Mesendoderm (in vitro differentiated cells): ENCODE measurements around the gene MORN5.

ENCODE experiments used
- DNase-seq: peaks from one replicate; pipeline ENCODE4 v3.0.0; 2013
- H2AK5ac ChIP-seq: 2 replicates; pipeline ENCODE4 v1.6.1; 2013; ENCODE audit warnings: low read length, inconsistent platforms
- H2BK120ac ChIP-seq: 2 replicates; pipeline ENCODE4 v1.6.1; 2013; ENCODE audit warnings: low read depth, mild to moderate bottlenecking, low read length, moderate library complexity, mixed read lengths
- H2BK15ac ChIP-seq: replicated peaks from 2 replicates; pipeline ENCODE4 v1.6.1; 2013; ENCODE audit warnings: low read depth, mild to moderate bottlenecking, moderate library complexity
- H2BK5ac ChIP-seq: 2 replicates; pipeline ENCODE4 v1.6.1; 2013; ENCODE audit warnings: low read length, inconsistent platforms
- H3K18ac ChIP-seq: 2 replicates; pipeline ENCODE4 v1.6.1; 2013; ENCODE audit warnings: mild to moderate bottlenecking, low read length, mixed read lengths
- H3K23ac ChIP-seq: one replicate; pipeline ENCODE4 v1.6.1; 2013; ENCODE audit warnings: low read length
- H3K27ac ChIP-seq: 2 replicates; pipeline ENCODE4 v1.5.1; 2013; ENCODE audit warnings: low read depth, mild to moderate bottlenecking, inconsistent platforms, low read length, moderate library complexity
- H3K27me3 ChIP-seq: 2 replicates; pipeline ENCODE4 v1.6.1; 2013; ENCODE audit warnings: low read length, control low read depth, mild to moderate bottlenecking, inconsistent platforms; ENCODE audit not compliant: insufficient read depth, poor library complexity
- H3K36me3 ChIP-seq: 2 replicates; pipeline ENCODE4 v1.6.1; 2013; ENCODE audit warnings: low read length, inconsistent platforms; ENCODE audit not compliant: control insufficient read depth, insufficient read depth
- H3K4ac ChIP-seq: one replicate; pipeline ENCODE4 v1.6.1; 2013; ENCODE audit warnings: low read depth, mild to moderate bottlenecking, low read length, moderate library complexity
- H3K4me1 ChIP-seq: 2 replicates; pipeline ENCODE4 v1.6.1; 2013; ENCODE audit warnings: low read depth, low read length, inconsistent platforms; ENCODE audit not compliant: control insufficient read depth
- H3K4me2 ChIP-seq: 2 replicates; pipeline ENCODE4 v1.6.1; 2013; ENCODE audit warnings: low read length
- H3K4me3 ChIP-seq: 2 replicates; pipeline ENCODE4 v1.5.1; 2013; ENCODE audit warnings: mild to moderate bottlenecking, low read length
- H3K56ac ChIP-seq: one replicate; pipeline ENCODE4 v1.6.1; 2013; ENCODE audit warnings: low read length
- H3K79me1 ChIP-seq: 2 replicates; pipeline ENCODE4 v1.6.1; 2013; ENCODE audit warnings: low read length, inconsistent platforms
- H3K79me2 ChIP-seq: 2 replicates; pipeline ENCODE4 v1.6.1; 2013; ENCODE audit warnings: mild to moderate bottlenecking, low read length; ENCODE audit not compliant: control insufficient read depth, insufficient read depth
- H3K9ac ChIP-seq: 2 replicates; pipeline ENCODE4 v1.6.1; 2013; ENCODE audit warnings: low read length, inconsistent platforms
- H4K5ac ChIP-seq: one replicate; pipeline ENCODE4 v1.6.1; 2013; ENCODE audit warnings: low read length
- H4K8ac ChIP-seq: one replicate; pipeline ENCODE4 v1.6.1; 2013; ENCODE audit warnings: low read depth, mild to moderate bottlenecking, control low read depth, low read length, moderate library complexity
- WGBS: extraction: QIAGEN DNeasy Blood & Tissue Kit; methylation state at CpG from one replicate; pipeline ENCODE4 v1.1.7; 2013; ENCODE audit warnings: low lambda C conversion rate, missing lambda C conversion rate; ENCODE audit not compliant: insufficient coverage; ENCODE audit errors: extremely low coverage; 5-methylcytosine and 5-hydroxymethylcytosine counted together

Gene MORN5

DNA sequence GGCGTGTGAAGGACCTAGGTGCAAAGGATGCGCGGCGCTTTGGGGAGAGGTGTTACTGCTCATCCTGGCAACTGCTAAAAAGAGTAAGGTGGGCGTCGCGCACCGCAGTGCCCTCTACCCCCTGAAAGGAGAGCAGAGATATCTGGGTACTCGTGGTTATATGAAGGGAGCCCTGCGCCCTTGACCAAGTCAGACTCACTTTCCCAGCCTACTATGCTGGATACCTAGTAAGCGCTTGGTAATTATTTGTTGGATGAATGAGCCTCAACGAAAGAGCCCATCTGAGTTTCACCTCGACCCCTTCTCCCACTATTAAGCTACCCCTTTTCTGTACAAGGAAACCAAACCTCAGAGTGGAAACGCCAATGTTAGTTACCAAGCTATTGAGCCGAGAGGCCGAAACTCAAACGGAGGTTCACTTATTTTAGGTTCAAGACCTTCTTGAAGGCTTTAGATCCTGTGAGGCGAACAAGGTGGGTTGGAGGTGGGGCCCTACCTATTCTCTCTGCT is 61.0 kb downstream of the MORN5 start:
- H2BK15ac ChIP-seq, result no peak overlapping the region
- no peak overlapping the region for H3K18ac ChIP-seq
- H2AK5ac ChIP-seq, result no peak overlapping the region
- H3K4me1 ChIP-seq, result no peaks in the 10 kb centered on the region
- H3K79me2 ChIP-seq, result no peaks in the 10 kb centered on the region
- peaks cover 91% of the 10 kb centered on the region for H3K27me3 ChIP-seq
- no peak overlapping the region for H3K23ac ChIP-seq
- no peaks in the 10 kb centered on the region for H3K36me3 ChIP-seq
- no peak overlapping the region for H3K27ac ChIP-seq
- WGBS, result no CpG with 5 or more reads among the region's 18 CpGs
- no peak overlapping the region for H3K9ac ChIP-seq
- no peak overlapping the region for H3K4me3 ChIP-seq
- H4K5ac ChIP-seq, result no peak overlapping the region
- DNase-seq, result peak; percentile 13
- H4K8ac ChIP-seq, result no peak overlapping the region
- no peak overlapping the region for H3K56ac ChIP-seq
- no peak overlapping the region for H2BK5ac ChIP-seq
- H3K79me1 ChIP-seq, result no peaks in the 10 kb centered on the region
- no peak overlapping the region for H3K4ac ChIP-seq
- no peak overlapping the region for H2BK120ac ChIP-seq
- no peak overlapping the region for H3K4me2 ChIP-seq

DNA sequence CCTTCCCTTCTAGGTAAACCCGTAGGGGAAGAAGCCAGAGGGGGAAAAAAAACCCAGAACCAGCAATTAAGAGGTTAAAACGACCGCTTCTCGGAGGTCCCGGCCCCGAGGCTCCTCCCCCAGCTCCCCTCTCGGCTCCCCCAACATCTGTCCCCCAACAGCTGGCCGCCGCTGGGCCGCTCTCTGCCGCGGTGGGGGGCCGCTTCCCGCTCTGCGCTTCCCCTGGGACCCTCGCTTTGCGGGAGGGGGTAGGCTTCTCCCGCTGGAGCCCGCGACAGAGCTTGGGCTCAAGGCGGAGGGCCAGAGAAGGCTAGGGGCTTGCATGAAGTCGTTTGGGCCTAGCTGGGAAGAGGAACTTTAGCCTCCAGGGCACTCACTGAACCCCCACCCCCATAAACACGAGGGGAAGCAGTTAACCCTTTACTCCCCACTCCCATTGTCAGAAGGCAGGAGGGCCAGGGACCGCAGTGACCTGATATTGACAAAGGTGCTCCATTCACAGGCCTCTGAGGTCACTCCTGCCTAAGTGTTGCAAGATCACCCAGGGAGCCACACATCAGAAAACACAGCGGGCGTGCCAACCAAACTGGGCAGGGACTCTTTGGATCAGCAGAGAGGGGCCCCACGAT is 61.6 kb downstream of the MORN5 start:
- Histone ChIP-seq H3K4ac (no peak overlapping the region), H3K4me3 (no peak overlapping the region), H2BK15ac (no peak overlapping the region), H3K79me1 (no peaks in the 10 kb centered on the region), H3K27me3 (peaks cover 91% of the 10 kb centered on the region), H3K56ac (no peak overlapping the region), H2AK5ac (no peak overlapping the region), H2BK5ac (no peak overlapping the region), H3K79me2 (no peaks in the 10 kb centered on the region), H4K5ac (no peak overlapping the region), H3K4me2 (peak overlapping the region; percentile 33), H3K23ac (no peak overlapping the region), H4K8ac (no peak overlapping the region), H3K9ac (no peak overlapping the region), H3K18ac (no peak overlapping the region), H3K4me1 (no peaks in the 10 kb centered on the region), H2BK120ac (no peak overlapping the region), H3K27ac (no peak overlapping the region), H3K36me3 (no peaks in the 10 kb centered on the region)
- WGBS, result no CpG with 5 or more reads among the region's 27 CpGs
- DNase-seq, result peak; percentile 38

DNA sequence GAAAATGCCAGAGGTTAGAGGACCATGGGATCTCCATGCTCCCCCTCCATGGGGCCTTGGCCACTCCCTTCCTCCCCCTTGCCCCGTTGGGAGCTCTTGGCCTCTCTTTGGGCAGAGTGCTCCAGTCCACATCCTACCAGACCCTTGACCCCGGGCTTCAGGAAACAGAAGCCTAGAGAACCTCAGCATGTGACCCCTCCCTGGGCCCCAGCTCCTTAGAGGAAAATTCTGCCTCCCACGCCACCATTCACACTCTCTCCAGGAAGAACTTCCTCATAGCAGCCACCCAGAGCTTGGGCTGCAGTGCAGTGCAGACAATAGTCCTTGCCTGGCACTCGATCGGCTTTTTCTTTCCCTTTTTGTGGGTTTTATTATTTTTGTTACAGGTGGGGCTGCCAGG is 63.1 kb downstream of the MORN5 start:
- H3K18ac ChIP-seq, result no peak overlapping the region
- no peak overlapping the region for H4K8ac ChIP-seq
- DNase-seq, result no peak
- no peaks in the 10 kb centered on the region for H3K79me1 ChIP-seq
- no peaks in the 10 kb centered on the region for H3K79me2 ChIP-seq
- H4K5ac ChIP-seq, result no peak overlapping the region
- no peak overlapping the region for H3K9ac ChIP-seq
- no peak overlapping the region for H3K23ac ChIP-seq
- no peak overlapping the region for H2BK5ac ChIP-seq
- no peak overlapping the region for H3K56ac ChIP-seq
- H3K27me3 ChIP-seq, result peaks cover 93% of the 10 kb centered on the region
- H3K4me2 ChIP-seq, result no peak overlapping the region
- no peak overlapping the region for H2AK5ac ChIP-seq
- H3K4me1 ChIP-seq, result no peaks in the 10 kb centered on the region
- no peak overlapping the region for H3K4ac ChIP-seq
- no CpG with 5 or more reads among the region's 5 CpGs for whole genome bisulfite sequencing
- no peak overlapping the region for H3K4me3 ChIP-seq
- H2BK120ac ChIP-seq, result no peak overlapping the region
- no peaks in the 10 kb centered on the region for H3K36me3 ChIP-seq
- no peak overlapping the region for H2BK15ac ChIP-seq
- no peak overlapping the region for H3K27ac ChIP-seq

DNA sequence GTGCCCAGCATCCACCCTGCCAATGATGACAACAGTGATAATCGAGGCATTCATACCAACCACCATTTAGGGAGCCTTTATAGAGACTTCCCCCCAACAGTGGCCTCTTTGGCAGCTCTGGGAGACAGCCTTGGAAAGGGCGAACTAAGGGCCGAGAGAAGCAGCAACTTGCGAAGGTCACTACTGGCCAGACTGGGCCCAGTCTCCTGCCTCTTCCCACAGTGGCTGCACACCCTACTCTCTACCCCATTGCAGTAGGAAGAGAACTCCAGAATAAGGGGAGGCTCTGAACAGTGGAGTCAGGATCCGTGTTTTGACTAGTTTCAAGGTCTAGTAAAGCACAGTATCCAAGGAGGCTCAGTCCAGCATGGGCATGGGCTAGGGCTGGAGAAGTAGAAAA is 63.7 kb downstream of the MORN5 start:
- H3K4me3 ChIP-seq, result no peak overlapping the region
- no peak overlapping the region for H3K18ac ChIP-seq
- no peak overlapping the region for H3K56ac ChIP-seq
- H3K4me1 ChIP-seq, result no peaks in the 10 kb centered on the region
- H3K27ac ChIP-seq, result no peak overlapping the region
- H3K27me3 ChIP-seq, result peaks cover 91% of the 10 kb centered on the region
- H3K4me2 ChIP-seq, result no peak overlapping the region
- H2BK5ac ChIP-seq, result no peak overlapping the region
- no peaks in the 10 kb centered on the region for H3K36me3 ChIP-seq
- no peak overlapping the region for H3K23ac ChIP-seq
- no peaks in the 10 kb centered on the region for H3K79me2 ChIP-seq
- H2BK120ac ChIP-seq, result no peak overlapping the region
- H3K4ac ChIP-seq, result no peak overlapping the region
- no peak overlapping the region for H2BK15ac ChIP-seq
- no peak overlapping the region for H4K8ac ChIP-seq
- no peak overlapping the region for H4K5ac ChIP-seq
- no peak for DNase-seq
- no peaks in the 10 kb centered on the region for H3K79me1 ChIP-seq
- H3K9ac ChIP-seq, result no peak overlapping the region
- no CpG with 5 or more reads among the region's 5 CpGs for WGBS
- H2AK5ac ChIP-seq, result no peak overlapping the region

DNA sequence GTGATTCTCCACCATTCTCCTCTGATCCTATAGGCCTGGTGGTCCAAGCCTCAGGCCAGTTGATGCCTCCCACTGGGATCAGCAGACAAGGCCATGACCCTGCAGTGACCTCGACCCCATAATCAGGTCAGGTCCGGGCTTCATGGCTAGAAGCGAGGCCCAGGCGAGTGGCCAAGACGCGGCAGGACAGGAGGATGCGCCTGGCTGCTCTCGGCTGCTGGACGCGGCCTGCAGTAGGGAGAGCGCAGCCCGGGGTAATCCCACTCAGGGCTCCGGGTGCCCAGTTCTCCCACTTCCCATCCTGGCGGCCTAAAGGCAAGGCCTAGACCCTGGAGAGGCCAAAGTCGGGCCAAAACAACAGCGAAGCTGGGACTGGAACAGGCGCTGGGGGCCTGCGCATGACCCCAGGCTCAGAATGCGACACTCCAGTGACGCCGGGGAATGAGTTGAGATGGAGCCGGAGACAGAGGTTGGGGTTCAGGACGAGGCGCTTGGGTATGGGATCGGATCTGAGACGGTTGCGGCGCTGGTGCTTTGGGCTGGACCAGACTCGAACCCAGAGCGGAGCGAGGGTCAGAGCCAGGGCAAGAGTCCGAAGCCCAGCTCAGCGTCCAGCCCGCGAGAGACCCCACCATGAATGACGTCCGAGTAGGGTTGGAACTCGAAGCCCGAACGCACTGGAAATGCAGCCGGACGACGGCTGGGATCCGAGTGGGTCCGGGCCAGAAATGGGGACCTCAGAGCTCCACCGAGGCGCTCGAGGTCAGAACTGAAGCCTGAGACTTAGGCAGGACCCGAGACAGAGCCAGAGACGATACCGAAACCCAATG is 65.8 kb downstream of the MORN5 start:
- no peaks in the 10 kb centered on the region for H3K79me2 ChIP-seq
- no peak overlapping the region for H3K4me2 ChIP-seq
- H3K79me1 ChIP-seq, result no peaks in the 10 kb centered on the region
- H2AK5ac ChIP-seq, result no peak overlapping the region
- no peak overlapping the region for H3K4ac ChIP-seq
- H3K4me3 ChIP-seq, result no peak overlapping the region
- H3K23ac ChIP-seq, result peak overlapping the region; percentile 66
- no peak overlapping the region for H3K9ac ChIP-seq
- H3K18ac ChIP-seq, result no peak overlapping the region
- H2BK120ac ChIP-seq, result no peak overlapping the region
- no peak for DNase-seq
- H3K27ac ChIP-seq, result no peak overlapping the region
- H3K27me3 ChIP-seq, result peaks cover 89% of the 10 kb centered on the region
- no peaks in the 10 kb centered on the region for H3K4me1 ChIP-seq
- no peak overlapping the region for H3K56ac ChIP-seq
- no CpG with 5 or more reads among the region's 51 CpGs for WGBS
- no peak overlapping the region for H2BK15ac ChIP-seq
- H4K5ac ChIP-seq, result no peak overlapping the region
- H4K8ac ChIP-seq, result no peak overlapping the region
- no peak overlapping the region for H2BK5ac ChIP-seq
- no peaks in the 10 kb centered on the region for H3K36me3 ChIP-seq
